ENCODE data around the gene EIF3K.
"Not testable (repeated sequence)": the region's sequence is repeated elsewhere in the genome, so short reads cannot be mapped to it uniquely, and the experiment has no call there.

Gene EIF3K

GRCh38 chr19:38618590-38619360 is at the start of gene EIF3K:
TSS of gene EIF3K (plus strand) at chr19:38619188. CDS start at chr19:38619269, 81 bp downstream.
- peak; percentile 95 for DNase-seq

GRCh38 chr19:38569368-38569983 is 49.5 kb upstream of the EIF3K start:
- DNase-seq = no peak

GRCh38 chr19:38571682-38572081 is 47.3 kb upstream of the EIF3K start:
- DNase-seq = no peak

GRCh38 chr19:38577826-38578225 is 41.2 kb upstream of the EIF3K start:
- DNase-seq = no peak

- DNase-seq = not testable (repeated sequence)
Measured at GRCh38 chr19:38579304-38579703, 39.7 kb upstream of the EIF3K start.

GRCh38 chr19:38580080-38580479 is 38.9 kb upstream of the EIF3K start:
- DNase-seq = no peak

- no peak for DNase-seq
Measured at GRCh38 chr19:38583219-38583984, 35.6 kb upstream of the EIF3K start.

- no peak for DNase-seq
Measured at GRCh38 chr19:38583985-38584305, 35.0 kb upstream of the EIF3K start.

- no peak for DNase-seq
Measured at GRCh38 chr19:38587562-38587961, 31.4 kb upstream of the EIF3K start.

GRCh38 chr19:38588041-38588440 is 30.9 kb upstream of the EIF3K start:
- no peak for DNase-seq

- no peak for DNase-seq
Measured at GRCh38 chr19:38592940-38593339, 26.0 kb upstream of the EIF3K start.

GRCh38 chr19:38596057-38596981 is 22.7 kb upstream of the EIF3K start:
- DNase-seq = peak; percentile 33

- no peak for DNase-seq
Measured at GRCh38 chr19:38597075-38597474, 21.9 kb upstream of the EIF3K start.

- DNase-seq = no peak
Measured at GRCh38 chr19:38599722-38600121, 19.3 kb upstream of the EIF3K start.

GRCh38 chr19:38602856-38603255 is 16.1 kb upstream of the EIF3K start:
- not testable (repeated sequence) for DNase-seq

GRCh38 chr19:38606131-38606530 is 12.9 kb upstream of the EIF3K start:
- DNase-seq = no peak

- no peak for DNase-seq
Measured at GRCh38 chr19:38614289-38614688, 4.7 kb upstream of the EIF3K start.

- DNase-seq = no peak
Measured at GRCh38 chr19:38615007-38615581, 3.9 kb upstream of the EIF3K start.

GRCh38 chr19:38616265-38616664 is 2.7 kb upstream of the EIF3K start:
- no peak for DNase-seq

- peak; percentile 16 for DNase-seq
Measured at GRCh38 chr19:38617283-38617763, 1.7 kb upstream of the EIF3K start.

GRCh38 chr19:38617764-38618589 is 1.0 kb upstream of the EIF3K start, which contains the start of gene MAP4K1:
TSS of gene MAP4K1 (minus strand) at chr19:38617953. CDS start at chr19:38617895, 58 bp downstream.
- peak; percentile 73 for DNase-seq
